ENCODE data around the gene OTOF. TPM values are rescaled to one million over a fixed set of nuclear protein-coding genes. Genes with fewer than 3 reads are reported as not detected.

Gene OTOF
- total RNA-seq, 1 experiment from 2014 or later: not detected

DNA sequence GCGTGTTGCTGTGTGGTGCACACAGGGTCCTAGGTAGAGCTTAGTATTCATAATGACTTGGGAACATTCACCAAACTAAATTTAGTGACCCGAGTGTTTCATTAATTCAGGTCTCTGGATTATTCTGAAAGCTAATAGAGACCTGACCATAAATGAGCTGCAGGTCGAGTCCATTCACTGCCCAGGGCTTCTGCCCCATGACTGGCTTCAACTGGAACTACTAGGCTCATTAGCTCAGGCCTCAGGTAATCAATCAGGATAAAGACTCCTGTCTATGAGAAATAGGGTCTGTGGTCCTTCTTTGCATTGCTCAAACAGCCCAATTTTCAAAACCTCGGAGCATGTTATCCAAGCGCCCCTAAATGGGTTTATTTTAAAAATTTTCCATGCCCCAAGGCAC, 30.0 kb upstream of the OTOF start:
- intact Hi-C loops (cut with micrococcal nuclease; ENCODE audit: unreplicated experiment): no loop called here
- ChIA-PET POLR2A (ENCODE audit: low non-redundant PET) (no interaction called here), CTCF (no interaction called here)
- Histone ChIP-seq H3K4me1 (ENCODE audit: insufficient read depth, low read length, poor library complexity, severe bottlenecking) (no peaks in the 10 kb centered on the region), H3K4me3 (ENCODE audit: low read depth, low read length, poor library complexity, severe bottlenecking) (no peak overlapping the region), H3K27ac (ENCODE audit: low read depth, low read length, poor library complexity, severe bottlenecking) (no peak overlapping the region), H3K9me3 (ENCODE audit: low read depth, low read length, poor library complexity, severe bottlenecking) (no peaks in the 10 kb centered on the region), H3K36me3 (ENCODE audit: insufficient read depth, low read length, poor library complexity, severe bottlenecking) (no peaks in the 10 kb centered on the region), H3K27me3 (replicated peaks; ENCODE audit: insufficient read depth, low read depth, low read length, poor library complexity) (no peaks in the 10 kb centered on the region)
- no TSS peak for BruUV-seq (replicated peaks)
- no peak for DNase-seq (ENCODE audit: low spot score)
- TF ChIP-seq CTCF (conservative IDR thresholded peaks at IDR 0.05; ENCODE audit: low read depth, low read length): no peak
- no peak for TF ChIP-seq EZH2 (IDR thresholded peaks at IDR 0.05; ENCODE audit: borderline replicate concordance, low read depth, low read length, poor library complexity, severe bottlenecking)

DNA sequence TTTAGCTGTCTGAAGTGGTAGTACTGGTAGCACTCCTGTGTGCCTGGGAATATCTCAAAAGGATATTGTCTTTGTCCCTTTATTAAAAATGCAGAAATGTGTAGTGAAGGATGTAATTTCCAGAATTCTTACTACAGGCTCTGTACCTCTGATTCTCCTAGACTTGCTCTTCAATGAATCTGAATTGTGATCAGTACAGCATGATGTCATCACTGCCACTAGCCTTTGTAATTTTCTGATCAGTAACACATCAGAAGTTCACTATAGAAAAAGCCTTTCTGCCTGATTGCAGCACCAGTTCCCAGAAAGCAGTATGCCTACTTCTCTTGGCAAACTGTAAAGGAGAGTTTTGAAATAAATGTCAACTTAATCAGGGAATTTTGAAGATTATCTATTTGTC, 29.2 kb upstream of the OTOF start:
- ChIA-PET POLR2A (ENCODE audit: low non-redundant PET) (no interaction called here), CTCF (no interaction called here)
- H3K27ac ChIP-seq (ENCODE audit: low read depth, low read length, poor library complexity, severe bottlenecking): no peak overlapping the region
- intact Hi-C loops (cut with micrococcal nuclease; ENCODE audit: unreplicated experiment): no loop called here
- BruUV-seq (replicated peaks): no TSS peak
- no peaks in the 10 kb centered on the region for H3K9me3 ChIP-seq (ENCODE audit: low read depth, low read length, poor library complexity, severe bottlenecking)
- DNase-seq (ENCODE audit: low spot score): no peak
- H3K36me3 ChIP-seq (ENCODE audit: insufficient read depth, low read length, poor library complexity, severe bottlenecking): no peaks in the 10 kb centered on the region
- H3K27me3 ChIP-seq (replicated peaks; ENCODE audit: insufficient read depth, low read depth, low read length, poor library complexity): no peaks in the 10 kb centered on the region
- TF ChIP-seq CTCF (conservative IDR thresholded peaks at IDR 0.05; ENCODE audit: low read depth, low read length) (no peak), EZH2 (IDR thresholded peaks at IDR 0.05; ENCODE audit: borderline replicate concordance, low read depth, low read length, poor library complexity, severe bottlenecking) (no peak)
- no peak overlapping the region for H3K4me3 ChIP-seq (ENCODE audit: low read depth, low read length, poor library complexity, severe bottlenecking)
- H3K4me1 ChIP-seq (ENCODE audit: insufficient read depth, low read length, poor library complexity, severe bottlenecking): no peaks in the 10 kb centered on the region

DNA sequence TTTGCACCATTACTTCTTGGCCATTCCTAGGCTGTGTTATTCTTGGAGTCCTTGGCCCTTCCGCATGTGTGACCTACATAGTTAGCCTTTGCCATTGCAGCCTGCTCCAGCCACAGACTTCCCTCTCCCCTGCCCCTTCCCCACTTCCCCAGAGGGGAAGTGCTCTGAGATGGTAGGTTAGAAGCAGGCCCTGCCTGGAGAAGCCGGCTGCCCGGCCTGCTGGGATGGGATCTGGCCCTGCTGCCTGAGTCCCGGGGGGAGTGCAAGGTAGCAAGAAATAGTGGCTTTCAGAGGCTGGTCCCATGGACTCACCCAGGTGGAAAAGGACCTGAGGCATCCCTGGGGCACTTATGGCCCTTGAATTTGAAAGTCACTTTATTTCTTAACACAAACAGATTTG, 28.4 kb upstream of the OTOF start:
- DNase-seq (ENCODE audit: low spot score): no peak
- Histone ChIP-seq H3K9me3 (ENCODE audit: low read depth, low read length, poor library complexity, severe bottlenecking) (no peaks in the 10 kb centered on the region), H3K27ac (ENCODE audit: low read depth, low read length, poor library complexity, severe bottlenecking) (no peak overlapping the region), H3K27me3 (replicated peaks; ENCODE audit: insufficient read depth, low read depth, low read length, poor library complexity) (no peaks in the 10 kb centered on the region), H3K4me1 (ENCODE audit: insufficient read depth, low read length, poor library complexity, severe bottlenecking) (no peaks in the 10 kb centered on the region), H3K4me3 (ENCODE audit: low read depth, low read length, poor library complexity, severe bottlenecking) (no peak overlapping the region), H3K36me3 (ENCODE audit: insufficient read depth, low read length, poor library complexity, severe bottlenecking) (no peaks in the 10 kb centered on the region)
- BruUV-seq (replicated peaks): no TSS peak
- TF ChIP-seq CTCF (conservative IDR thresholded peaks at IDR 0.05; ENCODE audit: low read depth, low read length) (no peak), EZH2 (IDR thresholded peaks at IDR 0.05; ENCODE audit: borderline replicate concordance, low read depth, low read length, poor library complexity, severe bottlenecking) (no peak)
- ChIA-PET CTCF (no interaction called here), POLR2A (ENCODE audit: low non-redundant PET) (no interaction called here)
- intact Hi-C loops (cut with micrococcal nuclease; ENCODE audit: unreplicated experiment): no loop called here

Measured in A673 (cell line).